ENCODE results near the gene POLR1G.
"Not testable (repeated sequence)": the region's sequence is repeated elsewhere in the genome, so short reads cannot be mapped to it uniquely, and the experiment has no call there.

Gene POLR1G

DNA sequence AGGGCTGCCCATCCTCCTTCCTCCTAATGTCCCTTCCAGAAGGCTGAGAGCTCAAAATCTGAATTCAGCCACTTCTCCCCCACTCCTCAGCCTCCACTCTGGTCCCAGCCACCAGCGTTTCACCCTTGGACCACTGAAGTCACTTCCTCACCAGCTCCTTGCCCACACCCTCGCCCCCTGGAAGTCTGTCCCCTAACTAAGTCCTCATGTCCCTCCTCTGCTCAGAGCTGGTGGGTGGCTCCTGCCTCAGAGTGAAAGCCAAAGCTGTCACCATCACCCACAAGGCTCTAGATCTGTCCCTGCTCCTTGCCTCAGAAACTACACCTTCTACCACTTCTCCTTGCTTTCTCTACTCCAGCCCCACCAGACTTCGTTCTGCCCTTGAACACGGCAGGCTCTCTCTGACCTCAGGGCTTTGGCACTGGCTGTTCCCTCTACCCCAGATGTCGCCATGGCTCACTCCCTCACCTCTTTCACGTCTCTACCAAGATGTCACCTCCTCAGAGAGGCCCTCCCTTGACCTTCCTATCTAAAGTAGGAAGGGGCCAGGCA is 15.6 kb downstream of the POLR1G start:
- DNase-seq (ENCODE audit: low spot score): no peak

GRCh38 chr19:45423033-45423588 is 16.7 kb downstream of the POLR1G start:
- no peak for DNase-seq (ENCODE audit: low spot score)

DNA sequence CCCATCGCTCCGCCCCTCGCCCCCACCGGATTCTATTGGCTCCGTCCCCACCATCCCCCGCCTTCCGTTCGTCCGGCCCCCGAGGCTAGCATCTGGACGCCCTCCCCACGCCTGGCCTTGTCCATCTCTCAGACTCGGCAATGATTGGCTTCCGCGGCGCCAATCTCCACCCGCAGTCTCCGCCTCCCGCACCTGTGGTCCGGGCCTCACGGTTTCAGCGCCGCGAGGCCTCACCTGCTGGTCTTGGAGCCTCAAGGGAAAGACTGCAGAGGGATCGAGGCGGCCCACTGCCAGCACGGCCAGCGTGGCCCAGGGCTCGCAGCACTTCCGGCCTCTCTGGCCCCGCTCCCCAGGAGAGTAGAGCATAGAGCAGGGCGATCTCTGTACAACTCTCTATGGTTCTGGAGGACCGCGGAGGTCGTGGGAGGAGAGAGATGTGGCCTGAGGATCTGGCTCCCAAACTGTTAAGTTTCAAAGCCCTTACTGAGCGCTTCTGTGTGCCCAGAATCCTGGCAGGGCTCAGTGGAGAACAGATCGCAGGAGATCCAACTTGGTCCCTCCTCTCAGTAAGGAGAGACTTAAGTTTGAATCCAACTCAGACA is 17.2 kb downstream of the POLR1G start, which contains the start of gene ERCC1:
Gene ERCC1 (minus strand): TSS at position 329 of the 602 bp plus-strand sequence. CDS start 543 bp downstream, outside the sequence.
- peak; percentile 97 for DNase-seq (ENCODE audit: low spot score)

DNA sequence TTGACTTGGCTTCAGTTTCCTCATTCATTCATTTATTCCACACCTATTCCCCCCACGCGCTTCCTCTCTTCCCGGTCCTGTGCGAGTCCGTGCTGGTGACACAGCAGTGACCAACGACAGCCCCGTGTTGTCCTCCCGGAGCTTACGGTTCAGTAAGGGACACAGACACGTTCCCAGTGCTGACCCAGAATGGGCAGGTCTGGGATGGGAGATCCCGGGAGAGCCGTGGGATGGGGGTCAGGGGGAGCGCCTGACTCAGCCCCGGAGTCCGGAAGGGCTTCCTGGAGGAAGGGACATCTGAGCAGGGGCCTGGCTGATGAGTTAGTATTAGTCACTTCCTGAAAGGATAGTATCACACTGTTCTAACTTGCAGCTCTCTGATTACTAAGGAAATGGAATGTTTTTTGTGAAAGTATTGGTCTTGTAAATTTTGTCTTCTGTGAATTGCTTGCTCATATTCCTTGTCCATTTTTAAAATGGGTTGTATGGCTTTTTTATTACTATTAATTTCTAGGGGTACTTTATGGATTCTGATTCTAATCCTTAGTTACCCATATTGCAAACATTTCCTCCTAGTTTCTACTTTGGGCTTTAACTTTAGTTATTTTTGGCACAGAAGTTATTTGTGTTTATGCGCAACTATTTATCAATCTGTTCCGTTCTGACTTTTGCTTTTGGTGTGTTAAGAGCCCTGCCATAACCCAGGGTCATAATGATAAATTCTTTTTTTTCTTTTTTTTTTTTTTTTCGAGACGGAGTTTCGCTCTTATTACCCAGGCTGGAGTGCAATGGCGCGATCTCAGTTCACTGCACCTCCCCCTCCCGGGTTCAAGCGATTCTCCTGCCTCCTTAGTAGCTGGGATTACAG is 18.0 kb downstream of the POLR1G start:
- DNase-seq (ENCODE audit: low spot score): peak; percentile 100

GRCh38 chr19:45428384-45429231 is 22.2 kb downstream of the POLR1G start:
- no peak for DNase-seq (ENCODE audit: low spot score)

DNA sequence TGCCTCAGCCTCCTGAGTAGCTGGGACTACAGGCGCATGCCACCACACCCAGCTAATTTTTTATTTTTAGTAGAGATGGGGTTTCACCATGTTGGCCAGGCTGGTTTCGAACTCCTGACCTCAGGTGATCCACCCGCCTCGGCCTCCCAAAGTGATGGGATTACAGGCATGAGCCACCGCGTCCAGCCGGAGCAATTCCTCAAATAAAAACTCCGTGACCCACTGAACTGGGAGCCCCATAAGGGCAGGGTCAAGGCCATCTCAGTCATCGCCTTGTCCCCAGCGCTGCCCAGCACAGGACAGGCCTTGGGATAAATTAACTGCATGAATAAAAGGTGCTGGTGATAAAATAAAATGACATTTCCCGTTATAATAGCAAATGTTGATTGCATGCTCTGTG is 23.5 kb downstream of the POLR1G start:
- DNase-seq (ENCODE audit: low spot score): not testable (repeated sequence)

GRCh38 chr19:45431008-45431407 is 24.6 kb downstream of the POLR1G start:
- not testable (repeated sequence) for DNase-seq (ENCODE audit: low spot score)

DNA sequence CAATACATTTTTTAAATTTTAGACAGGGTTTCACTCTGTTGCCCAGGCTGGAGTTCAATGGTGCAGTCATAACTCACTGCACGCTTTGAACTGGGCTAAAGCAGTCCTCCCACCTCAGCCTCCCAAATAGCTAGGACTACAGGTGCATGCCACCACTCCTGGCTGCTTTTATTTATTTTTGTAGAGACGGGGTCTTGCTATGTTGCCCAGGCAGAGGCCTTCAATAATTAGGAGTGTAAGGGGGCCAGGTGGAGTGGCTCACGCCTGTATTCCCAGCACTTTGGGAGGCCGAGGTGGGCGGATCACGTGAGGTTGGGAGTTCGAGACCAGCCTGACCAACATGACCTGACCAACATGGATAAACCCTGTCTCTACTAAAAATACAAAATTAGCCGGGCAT is 26.1 kb downstream of the POLR1G start:
- DNase-seq (ENCODE audit: low spot score): not testable (repeated sequence)

- no peak for DNase-seq (ENCODE audit: low spot score)
Observed at GRCh38 chr19:45437328-45437727, 30.9 kb downstream of the POLR1G start.

DNA sequence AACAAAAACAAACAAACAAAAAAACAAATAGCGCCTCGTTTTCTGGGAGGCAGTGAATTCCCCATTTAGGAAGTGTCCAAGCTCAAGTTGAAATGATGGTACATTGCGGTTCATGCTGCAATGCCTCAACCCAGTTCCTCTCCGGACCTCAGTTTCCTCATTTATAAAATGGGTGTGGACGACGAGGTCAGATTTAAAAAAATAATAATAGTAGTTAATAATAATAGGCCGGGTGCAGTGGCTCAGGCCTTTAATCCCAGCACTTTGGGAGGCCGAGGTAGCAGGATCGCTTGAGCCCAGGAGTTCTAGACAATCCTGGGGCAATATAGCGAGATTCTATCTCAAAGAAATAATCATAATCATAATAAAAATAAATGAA is 32.7 kb downstream of the POLR1G start:
- DNase-seq (ENCODE audit: low spot score): no peak

DNA sequence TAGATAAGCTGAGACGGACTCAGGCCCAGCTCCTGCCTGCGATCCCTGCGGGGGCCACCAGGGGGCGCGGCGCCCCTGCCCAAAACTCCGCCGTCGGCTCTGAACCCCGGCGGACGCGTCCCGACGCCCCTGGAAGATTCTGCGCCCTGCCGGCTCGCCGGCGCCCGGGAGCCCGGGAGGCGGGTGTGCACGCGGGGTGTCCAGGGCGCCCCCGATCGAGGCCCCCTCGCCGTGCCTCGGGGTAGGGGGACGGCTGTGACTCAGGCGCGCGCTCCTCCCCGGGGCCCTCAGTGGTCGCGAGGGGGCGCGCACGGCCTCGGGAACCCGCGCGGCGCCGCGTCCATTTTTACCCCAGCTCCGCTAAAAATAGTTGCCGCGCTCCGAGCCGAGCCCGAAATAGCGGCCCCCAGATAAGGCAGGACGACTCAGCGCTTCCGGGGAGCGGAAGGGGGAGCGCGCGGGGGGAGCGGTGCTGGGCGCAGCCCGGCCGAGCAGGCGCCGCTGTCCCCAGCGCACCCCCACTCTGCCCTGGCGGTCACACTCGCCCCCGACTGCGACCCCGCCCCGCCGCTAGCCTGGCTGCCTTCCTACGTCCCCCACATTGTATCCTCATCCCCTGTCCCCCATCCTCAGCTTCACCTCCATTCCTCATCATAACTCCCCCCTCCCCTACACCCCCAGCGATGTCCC is 33.3 kb downstream of the POLR1G start:
- peak; percentile 92 for DNase-seq (ENCODE audit: low spot score)

GRCh38 chr19:45440259-45440638 is 33.8 kb downstream of the POLR1G start:
- no peak for DNase-seq (ENCODE audit: low spot score)

DNA sequence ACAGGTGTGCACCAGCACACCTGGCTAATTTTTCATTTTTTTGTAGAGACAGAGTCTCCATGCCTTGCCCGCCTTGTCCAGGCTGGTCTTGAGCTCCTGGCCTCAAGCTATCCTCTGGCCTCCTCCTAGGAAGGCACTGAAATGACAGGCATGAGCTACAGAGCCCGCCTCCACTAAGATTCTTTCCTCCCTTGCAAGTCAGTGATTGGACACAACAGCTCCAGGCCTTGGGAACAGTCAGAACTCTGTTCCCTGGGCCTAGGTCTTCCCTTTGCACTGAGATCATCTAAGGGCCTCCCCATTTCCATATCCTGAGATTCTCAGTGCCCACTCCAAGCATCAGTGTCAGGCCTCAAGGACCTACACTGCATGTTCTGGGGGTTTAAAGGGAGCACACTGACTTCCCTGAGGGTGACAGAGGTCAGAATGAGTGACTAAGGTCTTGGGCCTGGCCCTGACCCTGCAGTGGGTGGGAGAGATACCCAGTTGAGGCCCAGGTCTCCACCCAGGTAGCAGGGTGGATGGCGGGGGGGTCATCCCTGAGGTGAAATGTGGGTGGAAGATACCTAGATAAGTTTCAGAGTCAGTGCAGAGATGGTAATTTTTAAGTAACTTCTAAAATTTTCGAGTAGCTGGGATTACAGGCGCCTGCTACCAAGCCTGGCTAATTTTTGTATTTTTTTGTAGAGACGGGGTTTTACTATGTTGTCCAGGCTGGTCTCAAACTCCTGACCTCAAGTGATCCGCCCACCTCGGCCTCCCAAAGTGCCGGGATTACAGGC is 34.6 kb downstream of the POLR1G start:
- peak; percentile 68 for DNase-seq (ENCODE audit: low spot score)

DNA sequence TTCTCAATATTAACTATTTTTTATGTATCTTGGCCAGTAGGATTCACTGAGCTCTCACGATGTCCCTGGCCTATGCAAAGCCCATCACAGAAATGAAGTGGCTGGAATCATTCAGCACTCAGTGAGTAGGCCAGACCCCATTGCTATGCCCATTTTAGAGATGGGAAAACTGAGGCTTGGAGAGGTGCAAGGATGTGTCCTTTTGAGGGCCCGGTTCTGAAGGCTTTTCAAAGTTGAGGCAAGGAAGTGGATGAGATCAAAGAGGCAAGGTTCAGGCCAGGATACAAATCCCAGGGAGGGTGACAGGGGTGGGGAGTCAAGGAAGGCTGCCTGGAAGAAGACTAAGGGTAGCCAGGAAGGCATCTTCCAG is 35.9 kb downstream of the POLR1G start:
- no peak for DNase-seq (ENCODE audit: low spot score)

GRCh38 chr19:45442778-45443461 is 36.5 kb downstream of the POLR1G start:
- peak; percentile 87 for DNase-seq (ENCODE audit: low spot score)

DNA sequence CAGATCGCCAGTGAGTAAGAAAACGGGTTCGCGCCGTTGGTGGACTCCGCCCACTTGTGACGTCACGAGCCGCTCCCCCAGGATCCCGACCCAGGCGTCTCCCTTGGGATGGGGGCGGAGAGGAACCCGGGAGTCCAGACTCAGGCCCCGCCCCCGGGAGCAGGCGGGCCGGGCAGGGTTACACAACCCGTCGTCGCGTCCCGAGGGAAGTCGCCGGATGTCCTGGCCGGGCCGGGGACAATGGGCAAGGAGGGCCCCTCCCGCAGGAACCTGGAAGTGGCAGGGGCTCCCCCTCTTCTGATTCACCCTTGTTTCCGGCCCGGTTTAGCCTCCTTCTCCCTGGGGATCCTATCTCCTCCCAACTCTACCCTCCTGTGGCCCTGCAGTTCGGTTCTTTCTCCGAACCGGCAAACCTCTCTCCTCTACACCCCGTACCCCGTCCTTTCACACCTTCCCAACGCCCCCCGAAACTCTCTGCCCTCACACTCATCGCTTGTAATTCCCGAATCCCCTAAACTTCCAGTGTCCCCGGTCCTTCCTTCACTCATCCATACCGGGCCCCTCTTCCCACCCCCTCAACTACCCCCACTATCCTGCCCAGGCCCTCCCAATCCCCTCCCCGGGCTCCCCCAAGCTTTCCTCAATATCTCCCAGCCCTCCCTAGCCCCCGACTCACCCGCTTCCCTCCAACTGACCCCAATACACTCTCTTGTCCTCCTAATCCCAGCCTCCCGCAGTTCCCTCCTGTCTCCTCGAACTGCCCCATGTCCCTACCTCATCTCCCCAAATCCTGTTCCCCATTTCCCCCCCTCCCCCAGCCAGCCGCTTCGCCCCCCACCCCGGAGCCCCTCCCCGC is 37.2 kb downstream of the POLR1G start:
- DNase-seq (ENCODE audit: low spot score): peak; percentile 97

- DNase-seq (ENCODE audit: low spot score): peak; percentile 89
Observed at GRCh38 chr19:45444318-45445041, 38.0 kb downstream of the POLR1G start.

- DNase-seq (ENCODE audit: low spot score): no peak
Observed at GRCh38 chr19:45445139-45445538, 38.7 kb downstream of the POLR1G start.

Data from RKO (cell line).